ENCODE data around the gene ANKDD1B. TPM values are rescaled to one million over a fixed set of nuclear protein-coding genes. Genes with fewer than 3 reads are reported as not detected.

Gene ANKDD1B
- total and polyA plus RNA-seq, 2 of the 13 experiments (the other 11 are each of a cell fraction or from before 2014, with no cell fraction given), result 0.12 to 0.27 TPM

GRCh38 chr5:75614176-75614575 lies 2.9 kb downstream of the ANKDD1B start:
- WGBS (ENCODE audit: low lambda C conversion rate), result 93% methylated on average over 1 of the region's 1 CpG
- FAIRE-seq, result no peak
- intact Hi-C loops (cut with micrococcal nuclease; ENCODE audit: unreplicated experiment) (no loop called here), in situ Hi-C loops (cut with HindIII; ENCODE audit: extremely low pct_ligation_motif_present, low pct_unique_long_range_greater_than_20kb) (no loop called here)
- no peak overlapping the region for H3K9ac ChIP-seq (ENCODE audit: insufficient read depth, low read depth, low read length)
- no peaks in the 10 kb centered on the region for H3K36me3 ChIP-seq (replicated peaks in 1 of 2; ENCODE audit: control insufficient read depth in 1 of 2, insufficient read depth in 2 of 2, low read length in 2 of 2)
- DNase-seq (ENCODE audit: low spot score), result no peak
- no peaks in the 10 kb centered on the region for H4K20me1 ChIP-seq (ENCODE audit: insufficient read depth, low read length)
- no peak overlapping the region for H2AFZ ChIP-seq (ENCODE audit: low read length)
- POLR2A ChIA-PET, result no interaction called here
- peaks cover 5% of the 10 kb centered on the region; the same call in 1 of the 2 replicates for H3K4me1 ChIP-seq (ENCODE audit: insufficient read depth, low read length)
- H3K79me2 ChIP-seq (ENCODE audit: insufficient read depth, low read length), result no peaks in the 10 kb centered on the region
- ATAC-seq, result no peak
- no peak overlapping the region for H3K4me3 ChIP-seq (replicated peaks in 1 of 3; ENCODE audit: insufficient read depth in 1 of 3, low read depth in 2 of 3, low read length in 3 of 3)
- no peak overlapping the region for H3K4me2 ChIP-seq (ENCODE audit: low read depth, low read length)
- H3K27ac ChIP-seq (ENCODE audit: extremely low read length, insufficient read depth, low read length), result no peak overlapping the region
- no peaks in the 10 kb centered on the region; a peak in 1 of 5 replicates for H3K27me3 ChIP-seq (ENCODE audit: control insufficient read depth in 1 of 2, insufficient read depth in 2 of 2, low read length in 2 of 2)
- no peak for TF ChIP-seq MXD1 (CRISPR knock-in tag; IDR thresholded peaks at IDR 0.05)
- no peak for TF ChIP-seq ZNF407 (CRISPR knock-in tag; IDR thresholded peaks at IDR 0.05; ENCODE audit: not compliant biosample characterization)
- TF ChIP-seq REPIN1 (CRISPR knock-in tag; IDR thresholded peaks at IDR 0.05; ENCODE audit: borderline replicate concordance, low read depth), result no peak
- TF ChIP-seq ZNF788 (CRISPR knock-in tag; IDR thresholded peaks at IDR 0.05; ENCODE audit: borderline replicate concordance), result no peak
- no peak for TF ChIP-seq SIN3B (IDR thresholded peaks at IDR 0.05; ENCODE audit: low read length)
- no peak for TF ChIP-seq ZNF839 (CRISPR knock-in tag; IDR thresholded peaks at IDR 0.05; ENCODE audit: borderline replicate concordance)
- no peak for TF ChIP-seq HIVEP1 (CRISPR knock-in tag; IDR thresholded peaks at IDR 0.05)
- CTCF ChIA-PET (ENCODE audit: low intra/inter-chr PET ratio, low total read pairs), result no interaction called here
- no TSS peak for BruUV-seq (replicated peaks)
- H3K9me3 ChIP-seq (ENCODE audit: low read length), result no peaks in the 10 kb centered on the region
